Inferior parietal cortex (tissue), 1 donor: Measurements from ENCODE around the gene SF3A1.

ENCODE experiments used
- DNase-seq: peaks from one replicate; pipeline ENCODE4 v3.0.0-alpha.2; 2016; ENCODE audit errors: extremely low spot score

SF3A1 gene

GRCh38 chr22:30324014-30324730 lies 32.5 kb downstream of the SF3A1 start:
- no peak for DNase-seq

- no peak for DNase-seq
Measured at GRCh38 chr22:30323246-30323645, 33.4 kb downstream of the SF3A1 start.

GRCh38 chr22:30321461-30321860 lies 35.2 kb downstream of the SF3A1 start:
- DNase-seq = no peak

- DNase-seq = no peak
Measured at GRCh38 chr22:30320021-30320556, 36.6 kb downstream of the SF3A1 start.

- no peak for DNase-seq
Measured at GRCh38 chr22:30318799-30319419, 37.8 kb downstream of the SF3A1 start.

- DNase-seq = no peak
Measured at GRCh38 chr22:30317778-30318177, 38.9 kb downstream of the SF3A1 start.

- no peak for DNase-seq
Measured at GRCh38 chr22:30315962-30316576, 40.6 kb downstream of the SF3A1 start.

- DNase-seq = no peak
Measured at GRCh38 chr22:30314915-30315314, 41.8 kb downstream of the SF3A1 start.

- no peak for DNase-seq
Measured at GRCh38 chr22:30313527-30314363, 42.9 kb downstream of the SF3A1 start.

GRCh38 chr22:30312053-30312452 lies 44.6 kb downstream of the SF3A1 start:
- DNase-seq = no peak

- DNase-seq = no peak
Measured at GRCh38 chr22:30310881-30311771, 45.6 kb downstream of the SF3A1 start.

- DNase-seq = no peak
Measured at GRCh38 chr22:30309951-30310741, 46.5 kb downstream of the SF3A1 start.

- DNase-seq = no peak
Measured at GRCh38 chr22:30308518-30309230, 48.0 kb downstream of the SF3A1 start.

GRCh38 chr22:30308093-30308492 lies 48.6 kb downstream of the SF3A1 start:
- DNase-seq = no peak

- DNase-seq = no peak
Measured at GRCh38 chr22:30307041-30307574, 49.6 kb downstream of the SF3A1 start.

GRCh38 chr22:30306627-30307011 lies 50.1 kb downstream of the SF3A1 start:
- DNase-seq = no peak

GRCh38 chr22:30305906-30306626 lies 50.6 kb downstream of the SF3A1 start:
- DNase-seq = no peak

- no peak for DNase-seq
Measured at GRCh38 chr22:30305519-30305905, 51.2 kb downstream of the SF3A1 start.
